HG02759 (cell line): ENCODE results near the gene RTF2.
"Not testable (repeated sequence)": the region's sequence is repeated elsewhere in the genome, so short reads cannot be mapped to it uniquely, and the experiment has no call there.

Experiments used
- ATAC-seq: cut with Tn5 transposase; IDR thresholded peaks from one replicate; pipeline ENCODE4 v1.9.1; 2021; ENCODE audit warnings: mild to moderate bottlenecking, moderate library complexity; ENCODE audit not compliant: unreplicated experiment

RTF2 gene

GRCh38 chr20:56469077-56469449 is 636 bp downstream of the RTF2 start:
- ATAC-seq = no peak

- no peak for ATAC-seq
These were observed 15.5 kb downstream of the RTF2 start for GRCh38 chr20:56483970-56484369.

- no peak for ATAC-seq
These were observed 18.8 kb downstream of the RTF2 start for GRCh38 chr20:56487216-56487615.

GRCh38 chr20:56488566-56488965 is 20.1 kb downstream of the RTF2 start:
- ATAC-seq = no peak

GRCh38 chr20:56501116-56501515 is 32.7 kb downstream of the RTF2 start:
- ATAC-seq = no peak

GRCh38 chr20:56503916-56504315 is 35.5 kb downstream of the RTF2 start:
- no peak for ATAC-seq

- ATAC-seq = no peak
These were observed 36.1 kb downstream of the RTF2 start for GRCh38 chr20:56504373-56505005.

GRCh38 chr20:56506103-56506502 is 37.7 kb downstream of the RTF2 start:
- ATAC-seq = no peak

- no peak for ATAC-seq
These were observed 43.5 kb downstream of the RTF2 start for GRCh38 chr20:56511926-56512325.

- ATAC-seq = no peak
These were observed 45.0 kb downstream of the RTF2 start for GRCh38 chr20:56513161-56514150.

- no peak for ATAC-seq
These were observed 48.2 kb downstream of the RTF2 start for GRCh38 chr20:56516631-56517030.

- ATAC-seq = no peak
These were observed 48.8 kb downstream of the RTF2 start for GRCh38 chr20:56517211-56517610.

- no peak for ATAC-seq
These were observed 49.2 kb downstream of the RTF2 start for GRCh38 chr20:56517641-56518040.

- no peak for ATAC-seq
These were observed 49.7 kb downstream of the RTF2 start for GRCh38 chr20:56518126-56518525.

GRCh38 chr20:56518721-56519398 is 50.4 kb downstream of the RTF2 start:
- ATAC-seq = no peak

GRCh38 chr20:56519551-56519950 is 51.1 kb downstream of the RTF2 start:
- ATAC-seq = no peak

- ATAC-seq = no peak
These were observed 51.8 kb downstream of the RTF2 start for GRCh38 chr20:56520180-56520579.

- not testable (repeated sequence) for ATAC-seq
These were observed 52.4 kb downstream of the RTF2 start for GRCh38 chr20:56520746-56521354.

GRCh38 chr20:56522311-56522710 is 53.9 kb downstream of the RTF2 start:
- ATAC-seq = no peak

- not testable (repeated sequence) for ATAC-seq
These were observed 56.0 kb downstream of the RTF2 start, which contains the start of gene FAM209A for GRCh38 chr20:56524444-56524843. Gene FAM209A, plus strand, starts transcription at chr20:56524744. Its CDS starts 65 bp downstream, at chr20:56524809.

- ATAC-seq = no peak
These were observed 59.1 kb downstream of the RTF2 start for GRCh38 chr20:56527521-56527920.
